ENCODE measurements around the gene GPR12. TPM values are rescaled to one million over a fixed set of nuclear protein-coding genes. Genes with fewer than 3 reads are reported as not detected.

Gene GPR12
- total RNA-seq, 1 donor from 2014 or later, result 2.4 TPM

Other genes with a start within 250 kb of the GPR12 start
- 9.4 TPM for gene WASF3, start 203.1 kb downstream of the GPR12 start, total RNA-seq (ENCODE audit: insufficient read depth, low replicate concordance)

Measured in umbilical cord (tissue), 1 donor.